Placental epithelial cell (primary cell): ENCODE results near the gene YIPF6. TPM values are rescaled to one million over a fixed set of nuclear protein-coding genes. Genes with fewer than 3 reads are reported as not detected.

Source experiments
- small RNA-seq: library from RNA; depleted of rRNA; stranded (forward); fragments of <200 nt; gene quantifications from one replicate; pipeline ENCODE3, GENCODE V24; 2012
- total RNA-seq: library from RNA; depleted of rRNA; stranded (reverse); fragments of >200 nt; gene quantifications from 2 replicates; pipeline ENCODE4 v1.2.3, GENCODE V29; 2012

YIPF6 gene, protein sequence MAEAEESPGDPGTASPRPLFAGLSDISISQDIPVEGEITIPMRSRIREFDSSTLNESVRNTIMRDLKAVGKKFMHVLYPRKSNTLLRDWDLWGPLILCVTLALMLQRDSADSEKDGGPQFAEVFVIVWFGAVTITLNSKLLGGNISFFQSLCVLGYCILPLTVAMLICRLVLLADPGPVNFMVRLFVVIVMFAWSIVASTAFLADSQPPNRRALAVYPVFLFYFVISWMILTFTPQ
- 13.3 and 22.0 TPM in 2 replicates for total RNA-seq

DNA sequence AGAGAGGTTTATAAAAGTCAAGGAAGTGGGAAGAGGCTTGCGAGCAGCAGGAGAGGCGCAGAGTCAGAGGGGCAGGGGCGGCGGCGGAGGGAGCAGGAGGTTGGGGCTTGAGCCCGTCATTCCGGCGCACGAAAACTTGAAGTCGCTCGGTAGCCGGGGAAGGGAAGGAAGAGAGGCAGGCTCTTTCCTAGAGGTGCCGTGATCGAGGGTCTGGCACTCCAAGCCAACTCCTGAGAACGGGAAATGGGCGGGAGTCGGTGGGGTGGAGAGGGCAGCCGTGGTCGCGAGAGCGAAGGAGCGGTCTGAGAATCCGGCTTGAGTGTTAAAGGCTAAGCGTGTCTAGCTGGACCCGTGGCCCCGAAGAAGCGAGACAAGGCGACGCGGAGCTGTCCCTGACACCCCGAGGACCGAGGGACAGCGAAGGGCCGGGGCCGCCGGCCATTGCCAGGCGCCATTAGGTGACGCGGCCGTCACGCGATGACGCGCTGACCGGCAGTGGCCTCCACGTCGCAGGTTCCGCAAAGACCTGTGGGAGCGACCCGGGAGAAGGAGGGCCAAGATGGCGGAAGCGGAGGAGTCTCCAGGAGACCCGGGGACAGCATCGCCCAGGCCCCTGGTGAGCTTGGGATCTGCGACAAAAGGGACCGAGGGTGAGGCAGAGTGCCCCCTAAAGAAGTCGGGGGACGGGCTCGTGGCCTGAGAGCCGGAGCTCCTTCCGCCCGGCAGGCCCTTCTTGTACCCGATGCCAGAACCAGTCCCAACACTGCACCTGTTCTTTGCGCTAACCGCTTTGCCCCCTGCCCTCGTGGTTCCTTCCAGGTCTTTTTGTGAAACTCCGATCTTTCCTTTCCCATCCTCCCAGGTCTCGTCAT, at the start of gene YIPF6:
Gene YIPF6, plus strand, starts transcription at position 544 of the 872 bp plus-strand sequence. Its CDS starts 16 bp downstream, at position 560.

Small RNA genes within 50 kb of the gene (small RNA-seq; reads per million reads assigned to genes)
- 0.09 reads per million for gene RNU6-245P

Other genes with a start within 250 kb of the YIPF6 start
- gene OPHN1, start 65.6 kb upstream of the YIPF6 start, total RNA-seq: 10.1 and 18.5 TPM in 2 replicates
- gene STARD8, start 148.6 kb downstream of the YIPF6 start, total RNA-seq: 0.11 and 0.39 TPM in 2 replicates